Thyroid gland (tissue), 4 donors: Measurements from ENCODE around the gene C1orf159. TPM values are rescaled to one million over a fixed set of nuclear protein-coding genes. Genes with fewer than 3 reads are reported as not detected.

ENCODE experiments used
- DNase-seq, 2 donors: peaks; one replicate each; pipeline ENCODE4 v3.0.0-alpha.2; 2019
- H3K27ac ChIP-seq, 3 donors: fragments of 200-600 bp; sonication (generic); 1 replicate in 2 of 3; 2 replicates in 1 of 3; pipeline ENCODE4 v1.5.1; 2016 to 2019; ENCODE audit warnings: mild to moderate bottlenecking in 1 of 3, moderate library complexity in 1 of 3
- H3K27me3 ChIP-seq: fragments of 200-600 bp; sonication (generic); one replicate; pipeline ENCODE4 v1.5.1; 2019
- H3K36me3 ChIP-seq, 2 donors: fragments of 200-600 bp; sonication (generic); one replicate each; pipeline ENCODE4 v1.5.1; 2016 to 2019
- H3K4me1 ChIP-seq, 2 donors: fragments of 200-600 bp; sonication (generic); one replicate each; pipeline ENCODE4 v1.5.1; 2017 to 2019
- H3K4me3 ChIP-seq, 3 donors: fragments of 200-600 bp; sonication (generic); replicated peaks in 1 of 3; 1 replicate in 2 of 3; 2 replicates in 1 of 3; pipeline ENCODE4 v1.5.1; 2016; ENCODE audit warnings: mild to moderate bottlenecking in 1 of 3
- H3K9me3 ChIP-seq: fragments of 200-600 bp; sonication (generic); one replicate; pipeline ENCODE4 v1.5.1; 2017
- POLR2A ChIP-seq, 2 donors: fragments of 450-650 bp; IDR thresholded peaks; one replicate each; pipeline ENCODE4 v1.6.1; 2017; ENCODE audit warnings: antibody characterized with exemption in 2 of 2, mild to moderate bottlenecking in 2 of 2, moderate library complexity in 1 of 2
- WGBS, 2 donors: methylation state at CpG; one replicate each; pipeline ENCODE4 v1.1.5; 2017; 5-methylcytosine and 5-hydroxymethylcytosine counted together
- intact Hi-C: fragments of 100-400 bp; cut with DNase I; formaldehyde crosslinking; loops from one replicate; pipeline ENCODE4 v1.15.1; 2023
- total RNA-seq, 4 donors: library from RNA; depleted of rRNA; stranded (reverse); fragments of >200 nt; gene quantifications; one replicate each; pipeline ENCODE4 v1.2.3, GENCODE V29; 2016
- TF ChIP-seq, protein P1 (sequence below), 6 experiments: fragments of 200-600 bp in 3 of 6; fragments of 450-650 bp in 3 of 6; sonication (generic) in 3 of 6; IDR thresholded peaks; one replicate each; pipeline ENCODE4 v1.5.1; 2016 to 2019; ENCODE audit warnings: antibody characterized with exemption in 6 of 6, mild to moderate bottlenecking in 2 of 6, inconsistent platforms in 1 of 6, moderate library complexity in 1 of 6

Gene C1orf159
- total RNA-seq, 4 donors from 2014 or later: 10.3 to 27.6 (median 19.6) TPM

DNA sequence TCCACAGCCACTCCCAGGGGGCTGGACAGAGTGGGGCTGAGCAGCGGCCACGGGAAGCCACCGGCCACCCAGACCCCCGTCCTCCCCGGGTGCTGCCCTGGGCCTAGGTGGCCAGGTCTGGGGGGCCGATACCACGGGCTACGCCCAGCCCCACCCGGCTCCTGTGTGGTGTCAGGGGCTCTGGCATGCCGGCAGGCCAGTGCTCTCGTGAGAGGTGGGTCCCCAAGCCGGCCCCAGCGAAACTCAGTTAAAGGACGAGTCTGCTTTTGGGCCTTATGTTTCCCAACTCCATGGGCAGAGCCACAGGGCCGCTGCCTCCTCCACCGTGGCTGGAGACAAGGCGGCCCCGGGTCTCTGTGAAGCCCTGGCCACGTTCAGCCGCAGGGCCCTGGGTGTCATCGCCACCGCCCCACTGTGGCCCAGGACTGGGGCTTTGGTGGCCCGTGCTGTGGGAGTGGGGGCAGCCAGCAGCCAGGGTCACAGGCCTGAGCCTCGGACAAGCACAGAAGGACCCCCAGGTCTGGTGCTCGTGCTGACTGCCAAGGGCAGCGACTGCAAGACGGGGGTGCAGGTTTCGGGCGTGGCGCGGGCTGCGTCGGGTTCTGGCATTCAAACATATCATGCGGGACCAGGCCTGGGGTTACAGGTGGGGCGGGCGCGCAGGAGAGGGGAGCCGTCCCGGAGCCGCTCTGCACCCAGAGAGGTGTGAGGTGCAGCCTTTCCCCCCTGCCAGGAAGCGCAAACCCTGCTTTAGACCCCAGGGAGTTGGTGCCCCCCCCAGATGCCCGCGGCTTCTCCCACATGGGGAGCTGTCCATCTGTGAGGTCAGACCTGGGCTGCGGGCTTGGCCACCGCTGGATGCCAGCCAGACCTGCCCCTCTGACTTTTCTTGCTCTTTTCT lies 11.9 kb upstream of the C1orf159 start:
- Histone ChIP-seq H3K4me1 (no peaks in the 10 kb centered on the region), H3K9me3 (no peaks in the 10 kb centered on the region), H3K27me3 (no peaks in the 10 kb centered on the region), H3K36me3 (no peaks in the 10 kb centered on the region), H3K27ac (no peak overlapping the region), H3K4me3 (no peak overlapping the region)
- intact Hi-C loops: no loop called here
- 91 to 93% methylated on average over 18 of the region's 45 CpGs for WGBS, 2 donors
- DNase-seq: no peak
- TF ChIP-seq POLR2A (IDR thresholded peaks at IDR 0.05): no peak
- TF ChIP-seq, protein P1, sequence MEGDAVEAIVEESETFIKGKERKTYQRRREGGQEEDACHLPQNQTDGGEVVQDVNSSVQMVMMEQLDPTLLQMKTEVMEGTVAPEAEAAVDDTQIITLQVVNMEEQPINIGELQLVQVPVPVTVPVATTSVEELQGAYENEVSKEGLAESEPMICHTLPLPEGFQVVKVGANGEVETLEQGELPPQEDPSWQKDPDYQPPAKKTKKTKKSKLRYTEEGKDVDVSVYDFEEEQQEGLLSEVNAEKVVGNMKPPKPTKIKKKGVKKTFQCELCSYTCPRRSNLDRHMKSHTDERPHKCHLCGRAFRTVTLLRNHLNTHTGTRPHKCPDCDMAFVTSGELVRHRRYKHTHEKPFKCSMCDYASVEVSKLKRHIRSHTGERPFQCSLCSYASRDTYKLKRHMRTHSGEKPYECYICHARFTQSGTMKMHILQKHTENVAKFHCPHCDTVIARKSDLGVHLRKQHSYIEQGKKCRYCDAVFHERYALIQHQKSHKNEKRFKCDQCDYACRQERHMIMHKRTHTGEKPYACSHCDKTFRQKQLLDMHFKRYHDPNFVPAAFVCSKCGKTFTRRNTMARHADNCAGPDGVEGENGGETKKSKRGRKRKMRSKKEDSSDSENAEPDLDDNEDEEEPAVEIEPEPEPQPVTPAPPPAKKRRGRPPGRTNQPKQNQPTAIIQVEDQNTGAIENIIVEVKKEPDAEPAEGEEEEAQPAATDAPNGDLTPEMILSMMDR (IDR thresholded peaks at IDR 0.05): no peak

DNA sequence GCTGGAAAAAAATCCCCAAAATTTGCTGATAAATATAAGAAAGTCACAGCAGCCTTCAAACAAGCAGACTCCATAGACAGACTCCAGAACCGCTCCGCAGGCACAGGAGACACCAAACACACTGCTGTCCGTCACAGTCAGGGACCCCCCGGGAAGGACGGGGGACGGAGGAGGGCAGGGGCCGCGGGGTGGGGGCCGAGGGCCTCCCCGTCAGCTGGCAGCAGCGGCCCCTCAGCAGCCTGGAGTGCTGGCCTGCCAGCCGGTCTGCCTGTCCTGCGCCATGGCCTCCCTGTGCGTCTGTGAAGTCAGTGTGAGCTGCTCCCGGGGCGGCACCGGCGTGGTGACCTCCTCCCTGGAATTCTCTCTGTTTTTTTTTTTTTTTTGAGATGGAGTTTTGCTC lies 10.1 kb upstream of the C1orf159 start:
- no peaks in the 10 kb centered on the region for H3K9me3 ChIP-seq
- intact Hi-C loops: no loop called here
- 78 to 84% methylated on average over 11 to 14 of the region's 18 CpGs for WGBS, 2 donors
- H3K4me3 ChIP-seq: no peak overlapping the region
- no peaks in the 10 kb centered on the region for H3K27me3 ChIP-seq
- TF ChIP-seq, protein P1 (IDR thresholded peaks at IDR 0.05): no peak
- TF ChIP-seq POLR2A (IDR thresholded peaks at IDR 0.05): no peak
- peaks cover 0 to 8% of the 10 kb centered on the region in 2 donors for H3K4me1 ChIP-seq
- no peaks in the 10 kb centered on the region for H3K36me3 ChIP-seq
- DNase-seq: no peak
- no peak overlapping the region for H3K27ac ChIP-seq

- Histone ChIP-seq H3K4me3 (no peak overlapping the region), H3K27ac (no peak overlapping the region), H3K4me1 (peaks cover 0 to 8% of the 10 kb centered on the region in 2 donors), H3K9me3 (no peaks in the 10 kb centered on the region), H3K27me3 (no peaks in the 10 kb centered on the region), H3K36me3 (no peaks in the 10 kb centered on the region)
- intact Hi-C loops: no loop called here
- DNase-seq: no peak
- TF ChIP-seq, protein P1 (IDR thresholded peaks at IDR 0.05): no peak
- no peak for TF ChIP-seq POLR2A (IDR thresholded peaks at IDR 0.05)
- 59 to 87% methylated on average over 8 to 12 of the region's 29 CpGs for whole genome bisulfite sequencing, 2 donors
These were observed 9.1 kb upstream of the C1orf159 start for GRCh38 chr1:1124786-1125642.

DNA sequence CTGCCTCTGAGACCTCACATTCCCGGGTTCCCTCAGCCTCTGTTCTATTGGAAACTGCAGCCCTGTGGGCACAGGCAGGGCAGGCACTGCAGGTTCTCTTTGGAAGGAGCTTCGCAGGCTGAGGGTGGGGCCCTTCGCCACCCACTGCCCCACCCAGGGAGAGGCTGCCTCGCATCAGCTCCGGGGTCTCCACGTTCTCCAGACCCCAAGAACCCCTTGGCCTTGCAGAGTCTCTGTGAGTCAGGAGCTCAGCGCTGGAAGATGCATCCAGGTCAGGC lies 8.6 kb upstream of the C1orf159 start:
- 93 to 100% methylated on average over 1 to 7 of the region's 7 CpGs for WGBS, 2 donors
- TF ChIP-seq POLR2A (IDR thresholded peaks at IDR 0.05): no peak
- TF ChIP-seq, protein P1 (IDR thresholded peaks at IDR 0.05): no peak
- Histone ChIP-seq H3K36me3 (no peaks in the 10 kb centered on the region), H3K4me3 (no peak overlapping the region), H3K9me3 (no peaks in the 10 kb centered on the region), H3K27ac (no peak overlapping the region), H3K27me3 (no peaks in the 10 kb centered on the region), H3K4me1 (peaks cover 0 to 8% of the 10 kb centered on the region in 2 donors)
- intact Hi-C loops: no loop called here
- no peak for DNase-seq
